ENCODE measurements around the gene MRM1.

GRCh38 chr17:36592316-36592715 is 9.1 kb upstream of the MRM1 start:
- TF ChIP-seq CTCF (IDR thresholded peaks at IDR 0.05) (no peak), POLR2A (IDR thresholded peaks at IDR 0.05) (no peak), POLR2AphosphoS5 (IDR thresholded peaks at IDR 0.05; ENCODE audit: insufficient read depth in 1 of 2, low read depth in 1 of 2) (no peak)

Measured in vagina (tissue), 2 donors.